Measurements from ENCODE around the gene TBC1D9.

DNA sequence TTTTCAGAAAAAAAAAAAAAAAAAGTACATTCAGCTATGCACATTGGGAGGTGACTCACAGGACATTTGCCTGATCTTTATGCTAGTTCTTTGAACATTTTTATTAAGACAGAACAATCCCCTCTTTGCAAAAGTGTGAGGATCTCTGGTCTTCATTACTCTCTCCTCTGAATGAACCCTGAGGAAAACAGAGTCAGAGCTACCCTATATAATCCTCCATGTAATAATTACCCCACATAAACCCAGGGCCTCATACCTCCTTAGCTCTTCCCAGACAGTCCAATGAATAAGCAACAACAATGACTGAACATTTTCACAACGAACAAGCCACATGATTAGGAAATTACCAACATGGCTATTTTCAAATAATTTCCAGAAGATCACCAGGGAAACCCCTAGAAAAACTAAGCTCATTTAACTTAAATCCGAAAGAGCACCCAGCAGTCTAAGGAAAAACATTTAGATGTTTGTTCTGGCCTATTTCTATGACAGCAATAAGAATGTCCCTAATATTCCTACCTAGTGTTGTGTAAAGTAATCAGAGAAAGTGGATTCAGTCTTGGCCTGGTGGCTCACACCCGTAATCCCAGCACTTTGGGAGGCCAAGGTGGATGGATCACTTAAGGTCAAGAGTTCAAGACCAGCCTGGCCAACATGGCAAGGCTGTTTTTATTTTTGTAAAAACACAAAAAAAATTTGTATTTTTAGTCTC is 37.8 kb downstream of the TBC1D9 start:
- no peak for TF ChIP-seq POLR2A (IDR thresholded peaks at IDR 0.05)
- TF ChIP-seq CTCF (IDR thresholded peaks at IDR 0.05): no peak
- no peak for TF ChIP-seq POLR2AphosphoS5 (IDR thresholded peaks at IDR 0.05)

Measured in prostate gland (tissue), 2 donors.